HEK293 (cell line): Measurements from ENCODE around the gene HLA-DOB.

ENCODE experiments used
- ZNF624 ChIP-seq: fragments of 450-650 bp; formaldehyde crosslinking; IDR thresholded peaks from 2 replicates; pipeline ENCODE4 v1.5.1; 2017; ENCODE audit warnings: missing biosample characterization, missing genetic modification characterization
- TF ChIP-seq, protein P1 (sequence below): fragments of 450-650 bp; formaldehyde crosslinking; IDR thresholded peaks from 2 replicates; pipeline ENCODE4 v1.5.1; 2016; ENCODE audit warnings: missing biosample characterization, missing genetic modification characterization
- TF ChIP-seq, protein P2 (sequence below): fragments of 450-650 bp; formaldehyde crosslinking; IDR thresholded peaks from 2 replicates; pipeline ENCODE4 v1.5.1; 2016; ENCODE audit warnings: missing biosample characterization, missing genetic modification characterization

DNA sequence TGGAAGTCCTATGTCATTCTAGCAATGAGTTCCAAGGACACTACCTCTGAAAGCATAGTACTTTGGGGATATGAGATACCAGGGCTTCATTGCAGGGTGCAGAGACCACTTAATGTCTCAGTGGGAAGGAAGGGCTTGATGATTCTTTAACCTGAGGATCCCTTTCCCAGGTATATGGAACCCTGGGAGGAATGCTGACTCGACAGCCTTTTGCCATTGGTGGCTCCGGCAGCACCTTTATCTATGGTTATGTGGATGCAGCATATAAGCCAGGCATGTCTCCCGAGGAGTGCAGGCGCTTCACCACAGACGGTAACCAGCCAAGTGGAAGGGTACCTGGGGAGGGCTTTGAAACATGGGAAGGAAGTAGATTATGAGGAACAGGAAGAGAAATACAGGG is 41.4 kb upstream of the HLA-DOB start:
- no peak for TF ChIP-seq ZNF624 (tag by site-specific recombination)
- TF ChIP-seq, protein P1, sequence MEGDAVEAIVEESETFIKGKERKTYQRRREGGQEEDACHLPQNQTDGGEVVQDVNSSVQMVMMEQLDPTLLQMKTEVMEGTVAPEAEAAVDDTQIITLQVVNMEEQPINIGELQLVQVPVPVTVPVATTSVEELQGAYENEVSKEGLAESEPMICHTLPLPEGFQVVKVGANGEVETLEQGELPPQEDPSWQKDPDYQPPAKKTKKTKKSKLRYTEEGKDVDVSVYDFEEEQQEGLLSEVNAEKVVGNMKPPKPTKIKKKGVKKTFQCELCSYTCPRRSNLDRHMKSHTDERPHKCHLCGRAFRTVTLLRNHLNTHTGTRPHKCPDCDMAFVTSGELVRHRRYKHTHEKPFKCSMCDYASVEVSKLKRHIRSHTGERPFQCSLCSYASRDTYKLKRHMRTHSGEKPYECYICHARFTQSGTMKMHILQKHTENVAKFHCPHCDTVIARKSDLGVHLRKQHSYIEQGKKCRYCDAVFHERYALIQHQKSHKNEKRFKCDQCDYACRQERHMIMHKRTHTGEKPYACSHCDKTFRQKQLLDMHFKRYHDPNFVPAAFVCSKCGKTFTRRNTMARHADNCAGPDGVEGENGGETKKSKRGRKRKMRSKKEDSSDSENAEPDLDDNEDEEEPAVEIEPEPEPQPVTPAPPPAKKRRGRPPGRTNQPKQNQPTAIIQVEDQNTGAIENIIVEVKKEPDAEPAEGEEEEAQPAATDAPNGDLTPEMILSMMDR (tag by site-specific recombination): no peak
- TF ChIP-seq, protein P2, sequence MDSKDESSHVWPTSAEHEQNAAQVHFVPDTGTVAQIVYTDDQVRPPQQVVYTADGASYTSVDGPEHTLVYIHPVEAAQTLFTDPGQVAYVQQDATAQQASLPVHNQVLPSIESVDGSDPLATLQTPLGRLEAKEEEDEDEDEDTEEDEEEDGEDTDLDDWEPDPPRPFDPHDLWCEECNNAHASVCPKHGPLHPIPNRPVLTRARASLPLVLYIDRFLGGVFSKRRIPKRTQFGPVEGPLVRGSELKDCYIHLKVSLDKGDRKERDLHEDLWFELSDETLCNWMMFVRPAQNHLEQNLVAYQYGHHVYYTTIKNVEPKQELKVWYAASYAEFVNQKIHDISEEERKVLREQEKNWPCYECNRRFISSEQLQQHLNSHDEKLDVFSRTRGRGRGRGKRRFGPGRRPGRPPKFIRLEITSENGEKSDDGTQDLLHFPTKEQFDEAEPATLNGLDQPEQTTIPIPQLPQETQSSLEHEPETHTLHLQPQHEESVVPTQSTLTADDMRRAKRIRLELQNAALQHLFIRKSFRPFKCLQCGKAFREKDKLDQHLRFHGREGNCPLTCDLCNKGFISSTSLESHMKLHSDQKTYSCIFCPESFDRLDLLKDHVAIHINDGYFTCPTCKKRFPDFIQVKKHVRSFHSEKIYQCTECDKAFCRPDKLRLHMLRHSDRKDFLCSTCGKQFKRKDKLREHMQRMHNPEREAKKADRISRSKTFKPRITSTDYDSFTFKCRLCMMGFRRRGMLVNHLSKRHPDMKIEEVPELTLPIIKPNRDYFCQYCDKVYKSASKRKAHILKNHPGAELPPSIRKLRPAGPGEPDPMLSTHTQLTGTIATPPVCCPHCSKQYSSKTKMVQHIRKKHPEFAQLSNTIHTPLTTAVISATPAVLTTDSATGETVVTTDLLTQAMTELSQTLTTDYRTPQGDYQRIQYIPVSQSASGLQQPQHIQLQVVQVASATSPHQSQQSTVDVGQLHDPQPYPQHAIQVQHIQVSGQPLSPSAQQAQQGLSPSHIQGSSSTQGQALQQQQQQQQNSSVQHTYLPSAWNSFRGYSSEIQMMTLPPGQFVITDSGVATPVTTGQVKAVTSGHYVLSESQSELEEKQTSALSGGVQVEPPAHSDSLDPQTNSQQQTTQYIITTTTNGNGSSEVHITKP: no peak
